Stimulated activated CD4-positive, alpha-beta T cell treated with anti-CD3 and anti-CD28 coated beads, Interleukin-4, amount 100 ng/mL, for 1 hour (primary cell): ENCODE data around the gene AGK.
"Not testable (repeated sequence)": the region's sequence is repeated elsewhere in the genome, so short reads cannot be mapped to it uniquely, and the experiment has no call there.

Experiments
- DNase-seq: peaks from one replicate; pipeline ENCODE4 v3.0.0-alpha.2; 2020

Gene AGK

GRCh38 chr7:141685285-141686023, 134.2 kb downstream of the AGK start:
- no peak for DNase-seq

DNA sequence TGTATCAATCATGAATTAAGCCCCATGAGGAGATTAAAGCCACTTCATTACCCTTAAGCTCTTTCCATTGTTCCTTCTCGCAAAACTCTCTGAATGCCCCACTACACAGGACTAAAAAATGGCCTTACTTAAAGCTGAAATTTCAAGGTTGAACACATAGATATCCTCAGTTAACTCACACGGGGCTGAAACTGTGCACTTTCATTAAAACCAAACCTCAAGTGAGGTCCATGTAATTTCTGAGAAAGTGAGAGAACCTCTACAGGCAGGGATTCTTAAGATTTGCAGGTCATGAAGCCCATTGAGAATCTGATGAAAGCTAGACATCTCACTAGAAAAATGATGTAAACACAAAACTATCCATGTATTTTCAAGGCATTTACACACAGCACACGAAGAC, 134.9 kb downstream of the AGK start:
- DNase-seq = no peak

GRCh38 chr7:141686670-141687069, 135.5 kb downstream of the AGK start:
- DNase-seq = no peak

GRCh38 chr7:141688043-141688442, 136.8 kb downstream of the AGK start:
- DNase-seq = no peak

DNA sequence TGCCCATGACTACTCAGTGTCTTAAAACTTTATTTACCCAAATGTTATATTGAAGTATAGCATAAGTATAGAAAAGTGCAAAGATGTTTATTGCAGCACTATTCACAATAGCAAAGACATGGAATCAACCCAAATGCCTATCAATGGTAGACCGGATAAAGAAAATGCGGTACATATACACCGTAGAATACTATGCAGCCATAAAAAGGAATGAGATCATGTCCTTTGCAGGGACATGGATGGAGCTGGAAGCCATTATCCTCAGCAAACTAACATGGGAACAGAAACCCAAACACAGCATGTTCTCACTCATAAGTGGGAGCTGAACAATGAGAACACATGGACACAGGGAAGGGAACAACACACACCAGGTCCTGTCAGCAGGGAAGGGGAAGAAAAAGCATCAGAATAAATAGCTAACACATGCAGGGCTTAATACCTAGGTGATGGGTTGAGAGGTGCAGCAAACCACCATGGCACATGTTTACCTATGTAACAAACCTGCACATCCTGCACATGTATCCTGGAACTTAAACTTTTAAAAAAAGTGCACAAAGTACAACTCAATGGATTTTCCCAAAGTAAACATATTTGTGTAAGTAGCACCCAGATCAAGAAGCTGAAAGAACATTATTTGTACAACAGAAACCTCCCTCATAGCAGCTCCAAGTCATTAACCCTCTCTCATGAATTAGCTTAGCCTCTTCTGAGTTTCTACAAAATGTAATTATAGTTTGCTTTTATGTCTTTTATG, 138.0 kb downstream of the AGK start:
- not testable (repeated sequence) for DNase-seq

GRCh38 chr7:141691540-141691939, 140.3 kb downstream of the AGK start:
- no peak for DNase-seq

DNA sequence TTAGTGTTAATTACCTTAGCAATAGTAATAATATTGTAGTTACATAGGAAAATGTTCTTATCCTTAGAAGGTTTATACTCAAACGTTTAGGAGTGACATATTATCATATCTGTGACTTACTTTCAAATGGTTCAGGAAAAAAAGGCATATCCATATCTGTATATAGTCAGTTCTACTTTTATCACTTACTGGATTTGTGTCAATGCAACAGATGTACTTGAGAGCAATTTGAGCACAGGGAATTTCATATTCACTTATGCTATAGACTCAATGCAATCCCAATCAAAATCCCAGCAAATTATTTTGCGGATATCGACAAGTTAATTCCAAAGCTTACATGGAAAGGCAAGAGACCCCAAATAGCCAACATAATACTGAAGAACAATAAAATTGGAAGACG, 140.8 kb downstream of the AGK start:
- no peak for DNase-seq

- DNase-seq = no peak
Observed at GRCh38 chr7:141693082-141693481, 141.9 kb downstream of the AGK start.

DNA sequence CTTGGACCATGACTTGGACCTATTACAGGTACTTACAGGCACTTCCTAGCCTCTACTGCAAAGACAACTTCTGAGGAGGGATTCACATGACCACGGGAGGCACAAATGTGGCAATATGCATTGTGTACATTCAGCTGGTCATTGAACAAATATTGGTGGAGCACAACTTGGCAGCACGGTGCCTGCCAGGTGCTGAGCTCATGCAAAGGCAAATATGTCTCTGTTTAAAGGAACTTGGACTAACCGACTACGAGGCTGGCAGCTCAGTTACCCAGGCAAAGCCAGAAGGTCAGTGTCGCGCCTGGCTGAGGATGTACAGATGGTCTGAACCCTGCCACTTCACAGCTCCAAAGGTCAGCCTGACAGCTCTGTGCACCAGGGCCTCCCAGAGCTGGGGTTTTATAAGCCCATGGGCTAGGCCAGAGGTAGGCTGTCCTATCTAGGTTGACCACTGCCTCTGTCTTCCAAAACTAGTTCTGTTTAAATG, 144.6 kb downstream of the AGK start:
- no peak for DNase-seq

GRCh38 chr7:141696348-141696747, 145.1 kb downstream of the AGK start:
- DNase-seq = no peak

- no peak for DNase-seq
Observed at GRCh38 chr7:141697211-141697871, 146.1 kb downstream of the AGK start.

GRCh38 chr7:141698247-141699015, 147.2 kb downstream of the AGK start:
- no peak for DNase-seq

- DNase-seq = no peak
Observed at GRCh38 chr7:141699860-141700259, 148.7 kb downstream of the AGK start.

DNA sequence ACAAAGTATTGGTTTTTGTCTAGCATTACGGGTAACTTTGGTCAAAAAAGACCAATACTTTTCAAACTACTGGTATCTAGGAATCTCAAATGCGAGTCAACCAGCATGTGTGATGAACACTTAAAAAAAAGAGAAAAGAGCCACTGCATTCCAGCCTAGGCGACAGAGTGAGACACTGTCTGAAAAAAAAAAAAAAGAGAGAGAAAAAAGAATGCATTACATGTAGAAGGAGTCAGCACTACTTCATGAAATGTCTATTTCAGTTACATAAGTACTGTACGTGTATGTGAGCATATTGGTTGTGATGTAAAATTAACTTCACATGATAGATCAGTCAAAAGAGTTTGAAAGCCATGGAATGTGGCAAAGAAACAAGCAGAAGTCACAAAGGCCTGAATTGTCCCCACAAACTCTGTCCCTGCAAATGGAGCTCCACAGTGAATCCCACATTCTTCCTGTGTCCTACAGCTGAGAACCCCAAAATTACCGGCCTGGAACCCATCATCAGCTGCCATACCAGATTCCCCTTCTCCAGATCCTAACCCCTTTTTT, 149.2 kb downstream of the AGK start:
- no peak for DNase-seq

- no peak for DNase-seq
Observed at GRCh38 chr7:141700848-141701371, 149.7 kb downstream of the AGK start.

DNA sequence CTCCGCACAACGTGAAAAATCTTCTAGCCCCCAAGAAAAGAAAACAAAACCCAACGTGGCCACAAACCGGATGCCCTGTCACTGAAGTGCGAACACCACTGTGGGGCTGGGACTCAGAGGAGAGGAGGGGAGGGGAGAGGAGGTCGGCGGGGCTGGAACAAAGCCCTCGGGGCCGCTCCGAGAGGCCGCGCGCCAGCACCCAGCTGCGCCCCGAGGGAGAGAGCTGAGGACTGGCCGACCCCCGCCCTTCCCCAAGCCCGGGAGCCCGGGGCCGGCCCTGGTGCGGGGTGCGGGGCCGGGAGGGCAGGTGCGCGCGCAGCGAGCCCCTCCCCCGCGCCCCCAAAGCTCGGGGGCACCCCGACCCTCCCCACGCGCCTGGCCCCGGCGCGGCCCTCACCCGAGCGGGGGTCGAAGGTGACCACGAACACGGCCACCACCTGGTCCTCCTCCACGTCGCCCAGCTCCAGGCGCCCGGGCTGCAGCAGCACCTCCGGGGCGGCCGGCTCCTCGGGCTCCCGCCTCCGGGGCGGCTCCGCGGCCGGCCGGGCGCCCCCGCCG, 150.4 kb downstream of the AGK start:
- peak; percentile 67 for DNase-seq

DNA sequence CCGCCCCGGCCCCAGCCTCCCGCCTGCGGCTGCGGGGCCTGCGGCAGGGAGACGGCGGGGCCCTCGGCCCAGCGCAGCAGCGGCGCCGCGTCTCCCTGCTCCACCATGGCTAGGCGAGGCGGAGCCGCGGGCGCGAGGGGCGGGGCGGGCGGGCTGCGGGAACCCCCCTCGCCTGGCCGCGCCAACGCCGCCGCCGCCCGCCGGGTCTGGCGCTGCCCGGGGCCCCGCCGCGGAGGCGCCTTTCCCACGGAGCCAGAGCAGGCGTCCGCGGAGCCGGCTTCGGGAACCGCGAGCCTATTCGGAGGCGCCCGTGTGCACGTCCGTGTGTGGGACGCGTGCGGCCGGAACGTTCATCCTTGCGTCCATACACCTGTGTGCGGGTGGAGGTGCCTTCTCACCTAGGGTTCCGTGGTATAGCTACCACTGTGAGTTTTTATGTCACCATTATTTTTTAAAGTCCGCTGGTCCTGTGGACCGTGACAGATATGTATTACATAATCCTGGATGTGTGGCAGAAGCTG, 150.9 kb downstream of the AGK start, which contains the start of gene DENND11:
Gene DENND11, minus strand, starts transcription at position 120 of the 521 bp plus-strand sequence. Its CDS starts 13 bp downstream, at position 107.
- DNase-seq = peak; percentile 63

DNA sequence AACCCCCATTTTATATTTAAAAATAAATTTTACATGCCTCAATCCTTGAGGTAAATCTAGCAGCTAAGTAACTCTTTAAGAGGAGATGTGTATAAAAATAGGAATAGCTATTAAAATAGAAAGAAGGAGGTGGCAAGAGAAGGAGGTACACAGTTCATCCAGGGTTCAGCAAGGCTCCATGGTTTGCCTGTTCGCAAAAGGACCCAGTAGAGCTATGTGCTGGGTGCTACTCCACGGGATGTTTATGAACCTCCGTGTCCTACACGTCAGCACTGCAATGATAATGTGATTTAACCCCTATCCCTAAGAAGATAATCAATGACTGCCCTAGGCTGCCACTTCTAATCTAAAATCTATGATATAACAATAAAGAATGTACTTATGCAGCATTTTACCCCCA, 151.7 kb downstream of the AGK start:
- DNase-seq = no peak

GRCh38 chr7:141704112-141704511, 152.9 kb downstream of the AGK start:
- no peak for DNase-seq

DNA sequence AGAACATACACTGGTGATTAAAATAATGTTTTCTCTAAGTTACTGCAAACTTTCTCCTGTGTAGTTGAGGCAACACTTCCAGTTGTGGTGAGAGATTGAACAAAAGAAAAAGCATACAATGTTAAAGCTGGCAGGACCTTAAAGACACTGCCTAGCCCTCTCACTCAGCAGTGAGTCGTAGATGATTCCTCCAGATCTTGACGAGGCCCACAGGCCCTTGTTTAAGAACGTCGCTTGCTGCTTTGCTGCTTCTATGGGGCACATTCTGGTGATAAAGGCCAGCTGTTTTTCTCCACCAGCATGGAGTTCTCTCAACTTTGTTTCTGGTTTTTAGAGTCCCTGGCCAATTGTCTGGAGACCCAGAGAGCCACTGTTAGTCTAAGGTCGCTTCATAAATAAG, 153.5 kb downstream of the AGK start:
- DNase-seq = no peak
